Peyer's patch (tissue), 4 donors: ENCODE results near the gene RRM1. TPM values are rescaled to one million over a fixed set of nuclear protein-coding genes. Genes with fewer than 3 reads are reported as not detected.

Experiments used
- DNase-seq, 3 donors: peaks; one replicate each; pipeline ENCODE4 v3.0.0-alpha.2; 2017 to 2019
- H3K27ac ChIP-seq, 4 donors: fragments of 200-600 bp; sonication (generic); one replicate each; pipeline ENCODE4 v1.5.1; 2016 to 2019
- H3K27me3 ChIP-seq, 2 donors: fragments of 200-600 bp; sonication (generic); one replicate each; pipeline ENCODE4 v1.5.1; 2019
- H3K36me3 ChIP-seq, 3 donors: fragments of 200-600 bp; sonication (generic); one replicate each; pipeline ENCODE4 v1.5.1; 2016 to 2019
- H3K4me1 ChIP-seq, 4 donors: fragments of 200-600 bp; sonication (generic); one replicate each; pipeline ENCODE4 v1.5.1; 2016 to 2019
- H3K4me3 ChIP-seq, 4 donors: fragments of 200-600 bp; sonication (generic); 1 replicate in 3 of 4; 2 replicates in 1 of 4; pipeline ENCODE4 v1.5.1; 2016 to 2019; ENCODE audit warnings: mild to moderate bottlenecking in 1 of 4
- H3K9me3 ChIP-seq, 4 donors: fragments of 200-600 bp; sonication (generic); one replicate each; pipeline ENCODE4 v1.5.1; 2016 to 2019; ENCODE audit warnings: mild to moderate bottlenecking in 1 of 4
- CTCF ChIP-seq, 6 experiments: fragments of 450-650 bp in 4 of 6; fragments of 200-600 bp in 2 of 6; sonication (generic) in 1 of 6; IDR thresholded peaks; one replicate each; pipeline ENCODE4 v1.5.1; 2017 to 2019; ENCODE audit warnings: antibody characterized with exemption in 6 of 6, mild to moderate bottlenecking in 3 of 6, moderate library complexity in 1 of 6
- POLR2A ChIP-seq, 2 donors: fragments of 450-650 bp; IDR thresholded peaks; one replicate each; pipeline ENCODE4 v1.5.1; 2017; ENCODE audit warnings: antibody characterized with exemption in 2 of 2, mild to moderate bottlenecking in 2 of 2, moderate library complexity in 2 of 2
- total RNA-seq, 4 donors: library from RNA; depleted of rRNA; stranded (reverse); fragments of >200 nt; gene quantifications; one replicate each; pipeline ENCODE4 v1.1.0, GENCODE V29; 2016

Gene RRM1
- total RNA-seq, 4 donors from 2014 or later: 13.3 to 40.5 (median 32.3) TPM

DNA sequence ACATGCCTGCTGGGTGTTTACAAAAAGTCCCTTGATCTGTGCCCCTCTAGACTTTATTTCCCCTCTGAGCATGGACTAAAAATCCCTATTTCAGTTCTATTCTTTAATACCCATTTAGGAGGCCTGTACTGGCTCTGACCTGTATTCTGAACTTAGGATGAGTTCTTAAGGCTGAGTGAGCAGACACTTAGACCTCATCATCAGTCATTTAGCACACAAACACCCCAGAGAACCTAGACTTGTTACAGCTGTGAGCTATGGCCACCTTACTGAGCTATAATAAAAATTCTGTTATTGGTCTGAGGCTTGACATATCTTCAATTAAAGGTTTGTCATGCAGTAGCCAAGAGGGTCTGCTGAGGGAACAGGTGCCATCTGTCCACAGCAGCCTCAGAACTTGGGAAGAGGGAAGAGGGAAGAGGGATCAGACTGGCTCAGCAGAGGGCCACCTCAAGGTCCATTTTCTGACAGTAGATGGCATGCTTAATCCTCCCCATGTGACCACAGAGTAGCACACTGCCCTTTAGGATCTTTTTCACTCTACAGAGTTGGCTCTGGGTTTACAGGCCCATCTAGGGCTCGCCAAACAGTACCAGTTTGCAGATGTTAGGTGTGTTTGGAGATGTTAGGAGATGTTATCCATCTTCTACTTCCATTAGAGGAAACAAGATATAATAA, 30.2 kb upstream of the RRM1 start:
- Histone ChIP-seq H3K4me3 (no peak overlapping the region), H3K27me3 (no peaks in the 10 kb centered on the region), H3K4me1 (peaks cover 0 to 8% (median 4%) of the 10 kb centered on the region in 4 donors), H3K27ac (no peak overlapping the region), H3K36me3 (peaks cover 0 to 13% (median 0%) of the 10 kb centered on the region in 3 donors), H3K9me3 (no peaks in the 10 kb centered on the region)
- TF ChIP-seq POLR2A (IDR thresholded peaks at IDR 0.05) (no peak), CTCF (IDR thresholded peaks at IDR 0.05) (no peak)
- no peak for DNase-seq

GRCh38 chr11:4065086-4065485, 29.5 kb upstream of the RRM1 start:
- H3K4me3 ChIP-seq: no peak overlapping the region
- H3K27ac ChIP-seq: no peak overlapping the region
- no peak for TF ChIP-seq POLR2A (IDR thresholded peaks at IDR 0.05)
- TF ChIP-seq CTCF (IDR thresholded peaks at IDR 0.05): no peak
- no peaks in the 10 kb centered on the region for H3K27me3 ChIP-seq
- H3K36me3 ChIP-seq: peaks cover 0 to 6% (median 0%) of the 10 kb centered on the region in 3 donors
- DNase-seq: no peak
- no peaks in the 10 kb centered on the region for H3K9me3 ChIP-seq
- peaks cover 0 to 8% (median 4%) of the 10 kb centered on the region in 4 donors for H3K4me1 ChIP-seq

DNA sequence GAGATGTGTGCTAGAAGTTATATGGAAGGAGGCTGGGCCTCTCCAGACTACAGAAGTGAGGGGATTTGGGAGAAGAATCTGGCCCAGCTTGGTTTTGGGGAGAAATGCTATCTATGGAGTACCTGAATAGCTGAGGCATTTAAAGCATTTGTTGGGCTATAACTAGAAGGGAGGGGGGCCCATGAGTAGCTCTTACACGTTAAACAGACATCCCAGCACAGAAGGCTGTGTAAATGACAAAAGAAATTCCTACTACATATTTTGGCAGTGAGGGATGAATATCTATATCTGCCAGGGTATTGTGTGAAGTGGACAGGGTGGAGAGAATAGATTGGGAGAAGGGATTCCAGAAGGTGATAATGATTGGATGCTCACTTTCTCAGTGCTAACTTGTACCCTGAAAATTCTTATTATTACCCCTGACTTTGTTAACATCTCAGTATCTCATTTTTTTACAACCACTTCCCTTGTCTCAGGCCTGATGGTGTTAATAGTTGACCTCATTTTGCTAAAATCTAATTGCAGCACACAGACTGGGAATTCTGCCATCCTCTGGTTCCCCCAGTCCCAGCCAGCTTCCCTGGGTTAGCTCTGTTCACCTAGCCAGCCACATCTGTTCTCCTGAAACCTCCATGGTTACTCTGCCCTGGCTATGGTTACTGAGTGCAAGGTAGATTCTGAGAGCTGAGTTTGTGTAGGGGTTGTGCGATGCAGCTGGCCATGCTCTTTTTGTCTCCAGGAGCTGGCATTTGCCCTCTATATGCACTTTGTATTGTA, 28.8 kb upstream of the RRM1 start:
- H3K27ac ChIP-seq: no peak overlapping the region
- H3K4me1 ChIP-seq: peaks cover 0 to 8% (median 4%) of the 10 kb centered on the region in 4 donors

GRCh38 chr11:4066910-4067309, 27.7 kb upstream of the RRM1 start:
- Histone ChIP-seq H3K9me3 (no peaks in the 10 kb centered on the region), H3K4me3 (no peak overlapping the region), H3K36me3 (no peaks in the 10 kb centered on the region), H3K27me3 (no peaks in the 10 kb centered on the region), H3K4me1 (peaks cover 0 to 11% (median 4%) of the 10 kb centered on the region in 4 donors), H3K27ac (no peak overlapping the region)
- DNase-seq: no peak
- TF ChIP-seq CTCF (IDR thresholded peaks at IDR 0.05) (no peak), POLR2A (IDR thresholded peaks at IDR 0.05) (no peak)

More for the DNA sequence above, 28.8 kb upstream of the RRM1 start:
- no peaks in the 10 kb centered on the region for H3K9me3 ChIP-seq
- no peaks in the 10 kb centered on the region for H3K36me3 ChIP-seq
- H3K4me3 ChIP-seq: no peak overlapping the region
- TF ChIP-seq POLR2A (IDR thresholded peaks at IDR 0.05): no peak
- TF ChIP-seq CTCF (IDR thresholded peaks at IDR 0.05): no peak
- no peaks in the 10 kb centered on the region for H3K27me3 ChIP-seq
- no peak for DNase-seq

DNA sequence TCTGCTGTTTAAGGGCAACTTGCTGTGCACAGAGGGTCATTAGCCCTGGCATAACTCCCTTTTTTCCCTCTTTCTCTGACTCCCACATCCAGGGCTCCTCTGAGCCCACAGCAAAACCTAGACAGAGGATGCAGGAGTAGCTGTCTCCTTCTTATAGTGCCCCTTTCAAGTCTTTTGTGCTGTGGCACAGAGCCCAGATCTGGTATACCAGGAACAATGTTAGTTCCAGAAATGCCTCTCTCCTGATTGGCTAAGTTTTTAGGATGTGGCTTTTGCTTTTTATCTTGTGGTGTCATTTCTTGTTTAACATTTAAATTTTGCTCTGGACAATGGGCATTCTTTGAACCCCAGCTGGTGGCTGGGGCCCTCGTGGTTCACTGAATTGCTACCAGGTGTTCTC, 25.6 kb upstream of the RRM1 start:
- no peak overlapping the region for H3K4me3 ChIP-seq
- peaks cover 0 to 8% (median 0%) of the 10 kb centered on the region in 3 donors for H3K36me3 ChIP-seq
- H3K9me3 ChIP-seq: no peaks in the 10 kb centered on the region
- H3K27me3 ChIP-seq: no peaks in the 10 kb centered on the region
- TF ChIP-seq CTCF (IDR thresholded peaks at IDR 0.05) (no peak), POLR2A (IDR thresholded peaks at IDR 0.05) (no peak)
- peaks cover 0 to 17% (median 4%) of the 10 kb centered on the region in 4 donors for H3K4me1 ChIP-seq
- no peak overlapping the region for H3K27ac ChIP-seq
- no peak for DNase-seq
